Heart right ventricle (tissue), 16 donors: Measurements from ENCODE around the gene UBP1. TPM values are rescaled to one million over a fixed set of nuclear protein-coding genes. Genes with fewer than 3 reads are reported as not detected.

Experiments used
- ATAC-seq, 8 donors: fragments of 200-7000 bp; cut with Tn5 transposase; one replicate each; pipeline ENCODE4 v1.9.1; 2020; ENCODE audit warnings: mild to moderate bottlenecking in 8 of 8, moderate library complexity in 8 of 8, moderate number of reproducible peaks in 1 of 8
- DNase-seq, 2 donors: peaks; one replicate each; pipeline ENCODE4 v3.0.0-alpha.2; 2020
- H3K27ac ChIP-seq, 10 donors: fragments of 200-600 bp; sonication (generic) in 2 of 10; one replicate each; pipeline versions ENCODE4 v1.5.0 to v1.8.0; 2020 to 2022; ENCODE audit warnings: mild to moderate bottlenecking in 3 of 10
- H3K27me3 ChIP-seq, 7 donors: fragments of 200-600 bp; one replicate each; pipeline ENCODE4 v1.8.0; 2021 to 2022; ENCODE audit warnings: mild to moderate bottlenecking in 2 of 7
- H3K36me3 ChIP-seq, 9 donors: fragments of 200-600 bp; sonication (generic) in 1 of 9; one replicate each; pipeline versions ENCODE4 v1.5.0 to v1.8.0; 2020 to 2022; ENCODE audit warnings: mild to moderate bottlenecking in 2 of 9
- H3K4me1 ChIP-seq, 9 donors: fragments of 200-600 bp; sonication (generic) in 1 of 9; one replicate each; pipeline versions ENCODE4 v1.5.0 to v1.8.0; 2020 to 2022; ENCODE audit warnings: mild to moderate bottlenecking in 4 of 9
- H3K4me3 ChIP-seq, 10 donors: fragments of 200-600 bp; sonication (generic) in 2 of 10; one replicate each; pipeline versions ENCODE4 v1.5.0 to v1.8.0; 2020 to 2022; ENCODE audit warnings: mild to moderate bottlenecking in 7 of 10, moderate library complexity in 2 of 10
- H3K9me3 ChIP-seq, 11 donors: fragments of 200-600 bp in 10 of 11; sonication (generic) in 2 of 11; one replicate each; pipeline versions ENCODE4 v1.5.0 to v1.8.0; 2013 to 2022; ENCODE audit warnings: mild to moderate bottlenecking in 2 of 11, control low read depth in 1 of 11, moderate library complexity in 1 of 11
- WGBS, 2 donors: extraction: QIAGEN DNeasy Blood & Tissue Kit; methylation state at CpG; one replicate each; pipeline ENCODE4 v1.1.7; 2013; ENCODE audit warnings: inconsistent platforms in 1 of 2; 5-methylcytosine and 5-hydroxymethylcytosine counted together
- intact Hi-C, 10 donors: fragments of 100-400 bp; cut with DNase I; formaldehyde crosslinking; loops; one replicate each; pipeline versions ENCODE4 v1.11.1 to v1.14.2; 2022
- polyA plus RNA-seq, 2 donors: library from polyadenylated mRNA; stranded (reverse); fragments of 200-250 nt; gene quantifications; one replicate each; pipeline ENCODE4 v1.2.3, GENCODE V29; 2013
- total RNA-seq, 10 donors: library from RNA; stranded (reverse); fragmentation: NEBNext Ultra II Directional in 3 of 10; extraction: Animal tissue kit (Norgen Biotek cat#: 25700) in 3 of 10; gene quantifications; one replicate each; pipeline versions ENCODE4 v1.2.1 to v1.2.4, GENCODE V29; 2021 to 2023
- TF ChIP-seq, protein P1 (sequence below), 9 donors: fragments of 200-600 bp; sonication (generic) in 2 of 9; IDR thresholded peaks; one replicate each; pipeline versions ENCODE4 v1.5.0 to v1.8.0; 2021 to 2022; ENCODE audit warnings: antibody characterized with exemption in 9 of 9, mild to moderate bottlenecking in 5 of 9, moderate library complexity in 1 of 9
- donor health status: Arrhythmogenic right ventricular cardiomyopathy.
- donor health status: ischemic (EF 13 %, LVEDD 7.1; RV severe dilation, severe dysfunction).
- donor health status: healthy with polysubstance abuse.
- donor health status: DM: no; HTN: yes; CAD: no.
- donor health status: DM: no; HTN: no; CAD: no.
- donor health status: ischemic (EF 25% LVEDD 6.9; RV normal size, moderate dysfunction).
- donor health status: ischemic (EF 25% LVEDD 5.7; RV mildly dilated, moderate dysfunction).
- donor health status: healthy.
- donor health status: DM: yes; HTN: yes; CAD: no.
- donor health status: Ischemic cardiomyopathy.
- donor health status: ischemic (EF 35%, LVEDD 5.7; RV mildly dilated, moderate dysfunction).
- donor health status: nonischemic (EF 11% LVEDD 7.7; RV severe dilation, severe dysfunction).
- donor health status: DM: yes; HTN: yes; CAD: no.
- donor health status: PGD.
- donor health status: ischemic (EF 29% LVEDD 5.4; RV normal size, mild dysfunction).
- donor health status: nonischemic (EF 23%, LVEDD 6.1; RV moderate dilation, normal function).

The UBP1 gene
- total and polyA plus RNA-seq, 12 donors: 18.0 to 51.7 (median 40.0) TPM

DNA sequence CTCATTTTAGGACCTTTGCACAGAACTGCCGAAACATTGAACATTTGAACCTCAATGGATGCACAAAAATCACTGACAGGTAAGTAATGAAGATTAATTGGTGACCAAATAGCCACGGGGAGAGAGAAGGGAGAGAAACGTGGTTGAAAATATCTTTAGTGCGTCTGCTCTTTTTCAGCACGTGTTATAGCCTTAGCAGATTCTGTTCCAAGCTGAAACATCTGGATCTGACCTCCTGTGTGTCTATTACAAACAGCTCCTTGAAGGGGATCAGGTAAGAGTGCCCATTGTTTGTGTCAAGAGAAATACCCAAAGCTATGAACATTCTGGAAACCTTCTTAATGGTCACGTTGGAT lies 67.1 kb downstream of the UBP1 start:
- Histone ChIP-seq H3K9me3 (peaks cover 0 to 6% (median 0%) of the 10 kb centered on the region in 11 donors), H3K36me3 (peaks cover 0 to 32% (median 0%) of the 10 kb centered on the region in 9 donors), H3K4me3 (no peak overlapping the region), H3K4me1 (peaks cover 0 to 9% (median 0%) of the 10 kb centered on the region in 9 donors), H3K27ac (no peak overlapping the region), H3K27me3 (no peaks in the 10 kb centered on the region)
- TF ChIP-seq, protein P1, sequence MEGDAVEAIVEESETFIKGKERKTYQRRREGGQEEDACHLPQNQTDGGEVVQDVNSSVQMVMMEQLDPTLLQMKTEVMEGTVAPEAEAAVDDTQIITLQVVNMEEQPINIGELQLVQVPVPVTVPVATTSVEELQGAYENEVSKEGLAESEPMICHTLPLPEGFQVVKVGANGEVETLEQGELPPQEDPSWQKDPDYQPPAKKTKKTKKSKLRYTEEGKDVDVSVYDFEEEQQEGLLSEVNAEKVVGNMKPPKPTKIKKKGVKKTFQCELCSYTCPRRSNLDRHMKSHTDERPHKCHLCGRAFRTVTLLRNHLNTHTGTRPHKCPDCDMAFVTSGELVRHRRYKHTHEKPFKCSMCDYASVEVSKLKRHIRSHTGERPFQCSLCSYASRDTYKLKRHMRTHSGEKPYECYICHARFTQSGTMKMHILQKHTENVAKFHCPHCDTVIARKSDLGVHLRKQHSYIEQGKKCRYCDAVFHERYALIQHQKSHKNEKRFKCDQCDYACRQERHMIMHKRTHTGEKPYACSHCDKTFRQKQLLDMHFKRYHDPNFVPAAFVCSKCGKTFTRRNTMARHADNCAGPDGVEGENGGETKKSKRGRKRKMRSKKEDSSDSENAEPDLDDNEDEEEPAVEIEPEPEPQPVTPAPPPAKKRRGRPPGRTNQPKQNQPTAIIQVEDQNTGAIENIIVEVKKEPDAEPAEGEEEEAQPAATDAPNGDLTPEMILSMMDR (IDR thresholded peaks at IDR 0.05): peak in 2 of 9 donors; percentile 16 to 30
- no peak for DNase-seq
- ATAC-seq: no peak
- intact Hi-C loops: loop anchor here (1.0 to 10.0 kb wide), 7 partner anchors 241 to 428 kb away; no protein-coding TSS in a partner anchor
- 47 to 57% methylated on average over 6 of the region's 6 CpGs for WGBS, 2 donors

DNA sequence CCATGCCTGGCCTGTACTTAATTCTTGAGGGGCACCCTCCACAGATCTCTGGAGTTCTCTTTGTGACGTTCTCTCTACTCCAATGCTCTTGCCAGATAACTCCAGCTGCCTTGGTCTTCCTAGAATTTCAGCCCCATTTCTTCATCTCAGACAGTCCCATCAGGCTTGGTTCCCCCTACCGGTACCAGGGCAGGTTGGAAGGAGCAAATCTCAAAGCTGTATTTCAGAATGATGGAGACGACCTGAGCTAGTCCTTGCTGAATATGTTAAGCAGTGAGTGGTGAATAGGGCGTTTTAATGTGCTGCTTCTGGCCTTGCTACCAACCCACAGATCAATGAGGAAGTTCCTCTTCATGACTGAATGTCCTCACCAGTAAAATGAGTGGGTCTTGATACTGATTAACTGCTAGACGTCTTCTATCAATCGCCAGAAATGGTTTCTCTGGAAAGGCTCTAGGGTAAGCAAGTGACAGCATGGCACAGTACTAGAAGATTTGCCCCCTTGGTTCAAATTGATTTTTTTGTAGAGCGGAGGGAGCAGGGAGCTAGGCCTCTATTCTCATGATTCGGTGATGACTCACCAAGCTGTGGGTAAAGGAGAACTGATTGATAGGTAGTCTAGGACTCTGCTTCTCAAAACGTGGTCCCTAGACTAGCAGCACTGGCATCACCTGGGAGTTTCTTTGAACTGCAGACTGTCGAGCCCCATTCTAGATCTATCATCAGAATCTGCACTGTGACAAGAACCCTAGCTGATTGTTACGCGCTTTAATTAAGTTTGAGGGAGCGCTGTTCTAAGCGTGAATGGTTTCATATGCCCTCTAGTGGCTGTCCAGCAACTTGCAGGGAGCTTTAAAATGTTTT lies 67.8 kb downstream of the UBP1 start:
- Histone ChIP-seq H3K9me3 (peaks cover 0 to 6% (median 0%) of the 10 kb centered on the region in 11 donors), H3K27me3 (no peaks in the 10 kb centered on the region), H3K4me1 (peaks cover 0 to 9% (median 0%) of the 10 kb centered on the region in 9 donors), H3K4me3 (no peak overlapping the region), H3K27ac (no peak overlapping the region), H3K36me3 (peaks cover 0 to 26% (median 0%) of the 10 kb centered on the region in 9 donors)
- ATAC-seq (peak; percentile 43 to 74 (median 62)), DNase-seq (peak in 1 of 2 donors; percentile 34)
- 56% methylated on average over 14 of the region's 14 CpGs for WGBS, 2 donors
- intact Hi-C loops: loop anchor here (1.0 to 10.0 kb wide), 8 partner anchors 240 to 428 kb away; no protein-coding TSS in a partner anchor
- TF ChIP-seq, protein P1 (IDR thresholded peaks at IDR 0.05): peak; percentile 88 to 94 (median 91)

DNA sequence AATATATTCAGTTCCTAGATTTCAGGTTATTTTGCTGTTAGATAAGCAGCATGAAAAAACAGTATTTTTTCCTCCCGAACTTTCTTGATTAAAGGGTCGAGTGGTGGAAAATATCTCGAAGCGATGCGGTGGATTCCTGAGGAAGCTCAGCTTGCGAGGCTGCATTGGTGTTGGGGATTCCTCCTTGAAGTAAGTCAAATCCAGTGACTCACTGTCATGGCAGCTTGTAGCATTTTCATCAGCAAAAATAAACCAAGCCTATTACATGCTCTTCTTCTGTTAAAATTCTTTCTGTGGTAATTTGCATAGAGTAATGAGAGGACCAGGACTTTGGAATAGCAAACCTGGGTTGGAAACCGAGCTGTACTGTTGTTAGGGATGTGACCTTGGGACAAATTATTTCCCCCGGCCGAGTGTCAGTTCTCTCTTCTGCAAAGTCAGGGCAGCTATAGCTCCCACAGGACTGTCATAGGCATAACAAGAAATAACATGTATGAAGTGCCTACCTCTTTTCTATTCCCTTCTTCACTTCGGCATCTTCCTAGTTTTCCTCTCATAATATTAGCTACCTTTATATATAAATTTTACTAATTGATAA lies 75.6 kb downstream of the UBP1 start:
- no peak for DNase-seq
- TF ChIP-seq, protein P1 (IDR thresholded peaks at IDR 0.05): no peak
- Histone ChIP-seq H3K9me3 (no peaks in the 10 kb centered on the region), H3K36me3 (no peaks in the 10 kb centered on the region), H3K27ac (no peak overlapping the region), H3K27me3 (no peaks in the 10 kb centered on the region), H3K4me3 (no peak overlapping the region), H3K4me1 (peaks cover 0 to 6% (median 0%) of the 10 kb centered on the region in 9 donors)
- intact Hi-C loops: loop anchor here in 2 of 10 donors (5.0 to 10.0 kb wide), 2 partner anchors 222 to 420 kb away; no protein-coding TSS in a partner anchor
- no peak for ATAC-seq
- WGBS, 2 donors: 87 to 92% methylated on average over 10 of the region's 10 CpGs

DNA sequence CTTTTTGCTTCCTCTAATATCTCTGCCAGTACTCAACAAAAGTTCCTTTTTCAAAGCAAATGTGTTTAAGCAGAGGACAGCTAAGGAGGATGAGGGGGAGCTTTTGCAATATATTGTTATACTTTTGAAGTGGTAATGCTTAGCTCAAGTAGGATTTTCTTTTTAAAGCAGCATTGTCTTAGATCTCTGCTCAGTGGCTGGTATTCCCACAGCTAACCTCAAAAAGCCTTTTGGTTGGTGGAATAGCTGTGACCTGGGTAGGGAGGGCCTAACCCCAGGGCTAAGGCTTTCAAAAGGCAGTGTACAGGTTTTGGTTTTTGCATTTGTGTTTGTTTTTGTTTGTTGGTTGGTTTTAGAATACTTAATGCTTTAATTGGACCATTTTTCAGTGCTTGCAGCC lies 76.1 kb downstream of the UBP1 start:
- H3K36me3 ChIP-seq: no peaks in the 10 kb centered on the region
- no peak for ATAC-seq
- no peak for DNase-seq
- TF ChIP-seq, protein P1 (IDR thresholded peaks at IDR 0.05): no peak
- H3K4me3 ChIP-seq: no peak overlapping the region
- no peaks in the 10 kb centered on the region for H3K27me3 ChIP-seq
- H3K4me1 ChIP-seq: peaks cover 0 to 6% (median 0%) of the 10 kb centered on the region in 9 donors
- H3K9me3 ChIP-seq: no peaks in the 10 kb centered on the region
- H3K27ac ChIP-seq: no peak overlapping the region
- intact Hi-C loops: loop anchor here in 2 of 10 donors (5.0 to 10.0 kb wide), 2 partner anchors 222 to 419 kb away; no protein-coding TSS in a partner anchor
